Activated naive CD8-positive, alpha-beta T cell treated with anti-CD3 and anti-CD28 coated beads for 36 hours (primary cell): ENCODE measurements around the gene CTRB1. TPM values are rescaled to one million over a fixed set of nuclear protein-coding genes. Genes with fewer than 3 reads are reported as not detected.
"Not testable (repeated sequence)": the region's sequence is repeated elsewhere in the genome, so short reads cannot be mapped to it uniquely, and the experiment has no call there.

Experiments used
- DNase-seq: peaks from one replicate; pipeline ENCODE4 v3.0.0; 2021
- H3K27ac Mint-ChIP-seq: one replicate; pipeline ENCODE4 v1.8.0; 2022; ENCODE audit warnings: mild to moderate bottlenecking, moderate library complexity, mixed read lengths
- H3K27me3 Mint-ChIP-seq: one replicate; pipeline ENCODE4 v1.8.0; 2022; ENCODE audit warnings: mild to moderate bottlenecking, mixed read lengths
- H3K36me3 Mint-ChIP-seq: one replicate; pipeline ENCODE4 v1.8.0; 2021; ENCODE audit warnings: mild to moderate bottlenecking, mixed read lengths
- H3K4me1 Mint-ChIP-seq: one replicate; pipeline ENCODE4 v1.8.0; 2021; ENCODE audit warnings: mixed read lengths
- H3K4me3 Mint-ChIP-seq: one replicate; pipeline ENCODE4 v1.8.0; 2022; ENCODE audit warnings: mild to moderate bottlenecking, moderate library complexity, mixed read lengths
- H3K9me3 Mint-ChIP-seq: one replicate; pipeline ENCODE4 v1.8.0; 2022; ENCODE audit warnings: mixed read lengths
- total RNA-seq, 2 experiments: library from RNA; stranded (reverse); gene quantifications; one replicate each; pipeline ENCODE4 v1.2.3, GENCODE V29; 2021

Gene CTRB1
- total RNA-seq, 2 experiments from 2014 or later = not detected

GRCh38 chr16:75239542-75240122, 20.8 kb downstream of the CTRB1 start:
- Mint-ChIP-seq H3K4me1 (peaks cover 4% of the 10 kb centered on the region), H3K4me3 (no peak overlapping the region), H3K27me3 (no peaks in the 10 kb centered on the region), H3K36me3 (no peaks in the 10 kb centered on the region), H3K9me3 (no peaks in the 10 kb centered on the region), H3K27ac (no peak overlapping the region)
- DNase-seq = no peak

GRCh38 chr16:75240633-75241032, 21.8 kb downstream of the CTRB1 start:
- not testable (repeated sequence) for H3K4me1 Mint-ChIP-seq, DNase-seq, H3K9me3 Mint-ChIP-seq, H3K27ac Mint-ChIP-seq, H3K4me3 Mint-ChIP-seq, H3K36me3 Mint-ChIP-seq, H3K27me3 Mint-ChIP-seq

- no peaks in the 10 kb centered on the region for H3K4me1 Mint-ChIP-seq
- H3K27me3 Mint-ChIP-seq = no peaks in the 10 kb centered on the region
- no peaks in the 10 kb centered on the region for H3K36me3 Mint-ChIP-seq
- DNase-seq = no peak
- no peak overlapping the region for H3K4me3 Mint-ChIP-seq
- no peaks in the 10 kb centered on the region for H3K9me3 Mint-ChIP-seq
- H3K27ac Mint-ChIP-seq = no peak overlapping the region
Observed at GRCh38 chr16:75241412-75241811, 22.6 kb downstream of the CTRB1 start.

GRCh38 chr16:75241955-75242354, 23.2 kb downstream of the CTRB1 start:
- Mint-ChIP-seq H3K27me3 (peaks cover 4% of the 10 kb centered on the region), H3K4me1 (no peaks in the 10 kb centered on the region)

GRCh38 chr16:75242436-75243078, 23.8 kb downstream of the CTRB1 start:
- H3K4me1 Mint-ChIP-seq, H3K4me3 Mint-ChIP-seq, H3K27ac Mint-ChIP-seq, H3K9me3 Mint-ChIP-seq, DNase-seq, H3K36me3 Mint-ChIP-seq, H3K27me3 Mint-ChIP-seq: not testable (repeated sequence)

More at GRCh38 chr16:75241955-75242354, 23.2 kb downstream of the CTRB1 start:
- no peak overlapping the region for H3K27ac Mint-ChIP-seq
- H3K4me3 Mint-ChIP-seq = no peak overlapping the region
- H3K9me3 Mint-ChIP-seq = no peaks in the 10 kb centered on the region
- no peak for DNase-seq
- H3K36me3 Mint-ChIP-seq = no peaks in the 10 kb centered on the region

- no peak overlapping the region for H3K27ac Mint-ChIP-seq
- no peak overlapping the region for H3K4me3 Mint-ChIP-seq
- peaks cover 4% of the 10 kb centered on the region for H3K27me3 Mint-ChIP-seq
- no peaks in the 10 kb centered on the region for H3K4me1 Mint-ChIP-seq
- no peaks in the 10 kb centered on the region for H3K9me3 Mint-ChIP-seq
- H3K36me3 Mint-ChIP-seq = no peaks in the 10 kb centered on the region
- no peak for DNase-seq
Observed at GRCh38 chr16:75243667-75244224, 25.0 kb downstream of the CTRB1 start.

- Mint-ChIP-seq H3K27me3 (peaks cover 4% of the 10 kb centered on the region), H3K4me1 (no peaks in the 10 kb centered on the region), H3K36me3 (no peaks in the 10 kb centered on the region), H3K9me3 (no peaks in the 10 kb centered on the region), H3K27ac (no peak overlapping the region), H3K4me3 (no peak overlapping the region)
- DNase-seq = no peak
Observed at GRCh38 chr16:75244225-75244809, 25.5 kb downstream of the CTRB1 start.

- DNase-seq = no peak
- Mint-ChIP-seq H3K9me3 (no peaks in the 10 kb centered on the region), H3K36me3 (no peaks in the 10 kb centered on the region), H3K4me3 (no peak overlapping the region), H3K27ac (no peak overlapping the region), H3K4me1 (no peaks in the 10 kb centered on the region), H3K27me3 (peaks cover 12% of the 10 kb centered on the region)
Observed at GRCh38 chr16:75244844-75245758, 26.3 kb downstream of the CTRB1 start.

GRCh38 chr16:75246504-75247205, 27.9 kb downstream of the CTRB1 start:
- H3K4me3 Mint-ChIP-seq = no peak overlapping the region
- H3K27me3 Mint-ChIP-seq = peaks cover 19% of the 10 kb centered on the region
- DNase-seq = no peak
- H3K36me3 Mint-ChIP-seq = no peaks in the 10 kb centered on the region
- H3K4me1 Mint-ChIP-seq = peaks cover 2% of the 10 kb centered on the region
- no peaks in the 10 kb centered on the region for H3K9me3 Mint-ChIP-seq
- H3K27ac Mint-ChIP-seq = no peak overlapping the region

- no peak overlapping the region for H3K27ac Mint-ChIP-seq
- peaks cover 7% of the 10 kb centered on the region for H3K4me1 Mint-ChIP-seq
- H3K36me3 Mint-ChIP-seq = no peaks in the 10 kb centered on the region
- no peak overlapping the region for H3K4me3 Mint-ChIP-seq
- no peaks in the 10 kb centered on the region for H3K9me3 Mint-ChIP-seq
- DNase-seq = no peak
- peaks cover 25% of the 10 kb centered on the region for H3K27me3 Mint-ChIP-seq
Observed at GRCh38 chr16:75247249-75247648, 28.5 kb downstream of the CTRB1 start.

- peaks cover 7% of the 10 kb centered on the region for H3K4me1 Mint-ChIP-seq
- H3K4me3 Mint-ChIP-seq = no peak overlapping the region
- H3K36me3 Mint-ChIP-seq = no peaks in the 10 kb centered on the region
- peaks cover 34% of the 10 kb centered on the region for H3K27me3 Mint-ChIP-seq
- DNase-seq = no peak
- no peaks in the 10 kb centered on the region for H3K9me3 Mint-ChIP-seq
- H3K27ac Mint-ChIP-seq = no peak overlapping the region
Observed at GRCh38 chr16:75248142-75248535, 29.4 kb downstream of the CTRB1 start.

- Mint-ChIP-seq H3K4me3 (no peak overlapping the region), H3K27ac (no peak overlapping the region), H3K4me1 (peaks cover 7% of the 10 kb centered on the region), H3K36me3 (no peaks in the 10 kb centered on the region), H3K9me3 (no peaks in the 10 kb centered on the region), H3K27me3 (peaks cover 40% of the 10 kb centered on the region)
- no peak for DNase-seq
Observed at GRCh38 chr16:75248536-75249380, 30.0 kb downstream of the CTRB1 start.

- Mint-ChIP-seq H3K27me3 (peaks cover 47% of the 10 kb centered on the region), H3K4me1 (peaks cover 7% of the 10 kb centered on the region), H3K4me3 (no peak overlapping the region), H3K36me3 (no peaks in the 10 kb centered on the region), H3K9me3 (no peaks in the 10 kb centered on the region), H3K27ac (no peak overlapping the region)
- no peak for DNase-seq
Observed at GRCh38 chr16:75249441-75249840, 30.7 kb downstream of the CTRB1 start.
